Ammon's horn (tissue), 1 donor: ENCODE measurements around the gene HOXC4.

Source experiments
- DNase-seq: peaks from one replicate; pipeline ENCODE4 v3.0.0-alpha.2; 2016; ENCODE audit warnings: low spot score

HOXC4 gene

GRCh38 chr12:54029529-54030441 is 23.9 kb upstream of the HOXC4 start:
- DNase-seq: no peak

GRCh38 chr12:54030442-54030801 is 23.2 kb upstream of the HOXC4 start:
- DNase-seq: no peak

GRCh38 chr12:54030889-54031471 is 22.7 kb upstream of the HOXC4 start:
- DNase-seq: no peak

GRCh38 chr12:54031480-54031879 is 22.2 kb upstream of the HOXC4 start:
- no peak for DNase-seq

- no peak for DNase-seq
These were observed 21.5 kb upstream of the HOXC4 start for GRCh38 chr12:54032086-54032619.

GRCh38 chr12:54032627-54033100 is 21.0 kb upstream of the HOXC4 start, which contains the start of gene HOXC5:
TSS of gene HOXC5 (plus strand) at chr12:54033050. CDS start at chr12:54033123, 73 bp downstream.
- DNase-seq: peak; percentile 63

GRCh38 chr12:54033106-54033979 is 20.3 kb upstream of the HOXC4 start:
- no peak for DNase-seq

GRCh38 chr12:54033980-54034784 is 19.5 kb upstream of the HOXC4 start:
- DNase-seq: no peak

- DNase-seq: no peak
These were observed 18.8 kb upstream of the HOXC4 start for GRCh38 chr12:54034785-54035310.

- no peak for DNase-seq
These were observed 17.9 kb upstream of the HOXC4 start for GRCh38 chr12:54035568-54036264.

- DNase-seq: no peak
These were observed 16.8 kb upstream of the HOXC4 start for GRCh38 chr12:54036620-54037359.

- DNase-seq: no peak
These were observed 16.0 kb upstream of the HOXC4 start for GRCh38 chr12:54037360-54038283.

- no peak for DNase-seq
These were observed 15.3 kb upstream of the HOXC4 start for GRCh38 chr12:54038284-54038870.

GRCh38 chr12:54038871-54039414 is 14.7 kb upstream of the HOXC4 start:
- DNase-seq: no peak

GRCh38 chr12:54039417-54040147 is 14.1 kb upstream of the HOXC4 start:
- no peak for DNase-seq

- no peak for DNase-seq
These were observed 13.5 kb upstream of the HOXC4 start for GRCh38 chr12:54040148-54040494.

- DNase-seq: no peak
These were observed 13.0 kb upstream of the HOXC4 start for GRCh38 chr12:54040648-54041047.
